IPS-NIHi11 (cell line): ENCODE data around the gene SIDT2.
"Not testable (repeated sequence)": the region's sequence is repeated elsewhere in the genome, so short reads cannot be mapped to it uniquely, and the experiment has no call there.

Experiments
- DNase-seq: peaks from one replicate; pipeline ENCODE4 v3.0.0; 2012; ENCODE audit warnings: mixed read lengths, low spot score

Gene SIDT2

DNA sequence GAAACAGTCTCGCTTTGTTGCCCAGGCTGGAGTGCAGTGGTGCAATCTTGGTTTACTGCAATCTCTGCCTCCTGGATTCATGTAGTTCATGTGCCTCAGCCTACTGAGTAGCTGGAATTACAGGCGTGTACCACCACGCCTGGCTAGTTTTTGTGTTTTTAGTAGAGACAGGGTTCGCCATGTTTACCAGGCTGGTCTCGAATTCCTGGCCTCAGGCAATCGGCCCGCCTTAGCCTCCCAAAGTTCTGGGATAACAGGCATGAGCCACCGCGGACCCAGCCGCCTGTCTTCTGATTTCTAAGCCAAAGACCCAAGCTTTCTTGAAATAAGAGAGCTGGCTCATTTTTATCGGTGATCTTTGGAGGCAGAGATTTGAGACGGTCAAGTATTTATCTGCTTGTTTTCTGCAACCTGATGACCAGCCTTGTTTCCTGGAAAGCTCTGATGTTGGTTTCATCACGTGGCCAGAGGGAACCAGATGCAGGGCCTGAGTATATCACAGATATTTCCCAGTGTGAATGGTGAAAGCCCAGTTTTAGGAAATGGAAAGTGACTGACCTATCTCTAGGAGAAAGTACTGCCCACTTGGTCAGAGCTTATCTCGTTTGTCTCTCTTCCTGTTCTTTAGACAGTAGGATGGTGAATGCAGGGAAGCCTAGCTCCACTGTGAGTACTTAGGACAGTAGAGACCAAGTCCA lies 5.7 kb upstream of the SIDT2 start:
- no peak for DNase-seq

DNA sequence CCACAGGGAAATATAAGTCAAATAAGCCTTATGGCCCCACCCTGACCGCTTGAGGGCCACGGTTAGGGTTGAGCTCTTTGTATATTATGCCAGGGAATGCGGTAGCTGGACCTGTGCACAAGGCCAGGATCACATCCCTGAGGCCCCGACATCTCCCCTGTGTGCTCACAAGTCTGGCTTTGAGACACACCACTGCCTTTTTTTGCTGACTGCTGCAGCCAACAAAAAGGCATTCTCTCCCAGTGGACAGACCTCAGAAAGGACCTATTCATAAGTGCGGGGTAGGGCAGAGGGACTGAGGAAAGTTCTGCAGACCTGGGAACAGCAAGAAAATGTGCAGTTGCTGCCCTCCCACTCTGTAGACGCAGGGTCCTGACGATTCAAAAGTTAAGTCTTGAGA lies 3.4 kb upstream of the SIDT2 start:
- DNase-seq, result no peak

DNA sequence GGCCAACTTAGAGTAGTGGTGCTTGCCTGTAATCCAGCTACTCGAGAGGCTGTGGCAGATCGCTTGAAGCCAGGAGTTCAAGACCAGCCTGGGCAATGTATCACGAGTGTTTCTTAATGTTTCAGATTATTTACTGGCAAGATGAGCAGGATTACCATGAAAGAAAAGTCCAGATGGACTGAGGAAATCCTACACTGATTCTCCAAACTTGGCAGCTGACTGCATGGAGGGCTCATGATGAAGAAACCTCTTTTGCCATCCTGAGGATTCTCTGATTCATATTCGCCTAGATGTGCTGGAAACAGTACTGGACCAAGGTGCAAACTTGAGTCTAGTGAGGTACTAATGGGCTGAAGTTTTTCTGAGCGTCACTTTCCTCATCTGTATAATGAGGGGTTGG lies 2.8 kb upstream of the SIDT2 start:
- DNase-seq, result no peak

DNA sequence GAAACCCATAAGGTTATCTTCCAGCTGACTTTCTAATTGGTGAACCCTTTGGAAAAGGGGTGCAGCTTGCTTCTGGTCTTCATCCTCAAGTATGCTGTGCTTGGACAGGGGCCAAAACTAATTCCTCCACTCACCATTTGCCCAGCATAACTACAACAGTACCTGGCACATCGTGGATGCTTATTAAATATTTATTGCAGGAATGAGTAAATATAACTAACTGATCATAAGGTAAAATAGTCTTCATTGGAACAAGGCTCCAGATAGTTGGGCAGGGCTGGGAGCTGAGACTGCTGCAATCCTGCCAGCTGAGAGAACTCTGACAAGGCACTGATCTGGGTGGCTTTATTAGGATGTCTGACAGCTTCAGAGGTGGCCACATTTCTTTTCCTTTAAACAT lies 2.4 kb upstream of the SIDT2 start:
- no peak for DNase-seq

DNA sequence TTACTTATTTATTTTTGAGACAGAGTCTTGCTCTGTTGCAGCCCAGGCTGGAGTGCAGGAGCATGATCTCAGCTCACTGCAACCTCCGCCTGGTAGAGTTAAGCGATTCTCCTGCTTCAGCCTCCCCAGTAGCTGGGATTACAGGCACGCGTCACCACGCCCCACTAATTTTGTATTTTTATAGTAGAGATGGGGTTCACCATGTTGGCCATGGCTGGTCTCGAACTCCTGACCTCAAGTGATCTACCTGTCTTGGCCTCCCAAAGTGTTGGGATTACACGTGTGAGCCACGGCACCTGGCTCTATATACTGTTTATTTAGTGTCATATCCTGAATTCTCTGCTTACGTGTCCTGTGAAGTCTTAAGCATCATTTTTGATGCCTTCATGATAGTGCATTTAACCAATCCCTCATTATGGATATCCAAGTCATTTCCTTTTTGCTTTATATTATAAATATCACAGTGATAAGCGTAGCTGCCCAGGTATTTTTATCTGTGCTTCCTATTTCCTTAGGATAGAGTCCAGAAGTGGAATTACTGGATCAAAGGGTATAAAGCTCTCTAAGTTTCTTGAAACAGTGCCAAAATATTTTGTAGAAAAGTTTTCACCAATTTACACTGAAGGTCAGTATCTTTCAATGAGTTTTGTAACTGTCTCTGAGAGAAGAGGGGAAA lies 871 bp upstream of the SIDT2 start:
- DNase-seq, result no peak

DNA sequence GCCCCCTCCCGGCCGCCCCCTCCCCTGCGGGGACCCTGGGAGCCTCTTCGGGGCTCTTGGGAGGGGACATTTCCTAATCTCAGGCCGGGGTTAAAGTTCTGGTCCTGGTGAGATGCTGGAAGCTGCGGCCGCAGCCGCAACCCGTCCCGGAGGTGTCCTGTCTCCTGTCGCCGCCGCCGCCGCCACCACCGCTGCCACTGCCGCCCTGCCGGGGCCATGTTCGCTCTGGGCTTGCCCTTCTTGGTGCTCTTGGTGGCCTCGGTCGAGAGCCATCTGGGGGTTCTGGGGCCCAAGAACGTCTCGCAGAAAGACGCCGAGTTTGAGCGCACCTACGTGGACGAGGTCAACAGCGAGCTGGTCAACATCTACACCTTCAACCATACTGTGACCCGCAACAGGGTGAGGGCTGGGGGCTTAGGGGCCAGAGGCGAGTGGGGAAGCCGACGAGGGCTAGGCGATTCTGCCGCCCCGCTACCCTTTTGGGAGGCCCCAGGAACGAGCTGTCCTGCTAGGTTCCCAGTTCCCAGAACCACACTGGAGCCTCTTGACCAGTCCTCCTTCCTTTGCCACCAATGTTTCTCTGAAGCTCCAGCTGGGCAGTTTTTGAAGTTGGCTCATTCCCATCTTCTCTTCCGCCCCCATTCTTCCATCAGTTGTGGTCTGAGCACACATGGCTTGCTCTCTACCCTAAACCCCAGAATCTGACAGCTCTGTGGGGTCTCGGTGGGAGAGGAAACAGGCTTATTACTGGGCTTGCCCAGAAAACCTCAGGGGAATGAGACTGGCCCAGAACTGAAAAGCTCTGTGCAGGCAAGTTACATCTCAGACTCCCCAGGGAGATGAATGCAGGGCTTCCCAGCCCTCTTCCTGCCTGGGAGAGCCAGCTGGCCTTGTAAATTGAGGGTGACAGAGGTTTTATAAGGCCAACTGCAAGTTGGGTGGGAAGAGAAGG lies 781 bp downstream of the SIDT2 start:
- DNase-seq, result no peak

DNA sequence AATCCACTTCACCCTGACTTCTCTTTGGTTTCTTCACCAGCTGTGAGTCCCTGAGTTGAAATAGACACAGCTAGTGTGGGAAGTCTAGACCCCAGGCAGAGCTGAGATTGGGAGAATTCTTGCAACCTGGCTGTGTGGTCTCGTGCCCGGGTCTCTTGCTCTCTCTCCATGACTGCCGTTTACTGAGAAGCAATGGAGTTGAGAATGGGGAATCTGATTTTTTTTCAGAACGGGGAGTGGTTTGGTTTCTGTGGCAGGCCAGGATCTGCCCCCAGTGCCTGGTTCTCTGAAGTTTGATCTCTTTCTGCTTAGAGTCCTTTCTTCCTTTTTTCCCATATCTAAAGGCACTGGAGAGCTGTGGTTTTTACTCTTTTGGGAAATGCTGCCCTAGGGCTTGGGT lies 1.5 kb downstream of the SIDT2 start:
- no peak for DNase-seq

DNA sequence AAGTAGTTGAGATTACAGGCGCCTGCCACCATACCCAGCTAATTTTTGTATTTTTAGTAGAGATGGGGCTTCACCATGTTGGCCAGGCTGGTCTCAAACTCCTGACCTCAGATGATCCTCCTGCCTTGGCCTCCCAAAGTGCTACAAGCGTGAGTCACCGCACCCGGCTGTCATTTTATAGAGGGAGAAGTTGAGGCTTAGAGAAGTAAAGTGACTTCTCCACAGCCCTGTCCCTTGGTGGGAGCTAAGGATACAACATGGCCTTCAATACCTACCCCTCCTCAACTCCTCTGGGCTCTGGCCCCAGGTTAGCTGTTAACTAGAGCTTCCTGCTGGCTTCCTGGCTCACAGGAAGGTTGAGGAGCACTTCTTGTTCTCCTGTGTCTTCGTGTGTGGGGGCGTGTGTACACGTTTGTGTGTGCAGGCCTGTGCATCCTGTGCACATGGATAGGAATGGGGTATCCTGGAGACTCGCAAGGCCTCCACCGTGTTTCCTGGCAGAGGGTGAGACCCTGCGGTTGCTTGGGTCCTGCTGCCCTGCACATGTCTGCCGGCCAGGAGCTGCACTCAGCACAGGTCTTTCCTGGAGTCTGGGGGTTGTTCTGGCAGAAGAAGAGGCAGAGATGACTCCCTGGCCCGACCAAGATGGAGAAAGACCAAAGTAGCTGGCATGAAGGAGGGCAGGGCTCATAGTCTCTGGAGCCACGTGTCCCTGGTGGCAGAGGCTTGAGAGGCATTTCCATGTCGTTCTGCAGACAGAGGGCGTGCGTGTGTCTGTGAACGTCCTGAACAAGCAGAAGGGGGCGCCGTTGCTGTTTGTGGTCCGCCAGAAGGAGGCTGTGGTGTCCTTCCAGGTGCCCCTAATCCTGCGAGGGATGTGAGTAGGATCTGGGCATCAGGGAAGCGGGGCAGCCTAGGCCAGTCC lies 2.4 kb downstream of the SIDT2 start:
- DNase-seq, result peak; percentile 88

DNA sequence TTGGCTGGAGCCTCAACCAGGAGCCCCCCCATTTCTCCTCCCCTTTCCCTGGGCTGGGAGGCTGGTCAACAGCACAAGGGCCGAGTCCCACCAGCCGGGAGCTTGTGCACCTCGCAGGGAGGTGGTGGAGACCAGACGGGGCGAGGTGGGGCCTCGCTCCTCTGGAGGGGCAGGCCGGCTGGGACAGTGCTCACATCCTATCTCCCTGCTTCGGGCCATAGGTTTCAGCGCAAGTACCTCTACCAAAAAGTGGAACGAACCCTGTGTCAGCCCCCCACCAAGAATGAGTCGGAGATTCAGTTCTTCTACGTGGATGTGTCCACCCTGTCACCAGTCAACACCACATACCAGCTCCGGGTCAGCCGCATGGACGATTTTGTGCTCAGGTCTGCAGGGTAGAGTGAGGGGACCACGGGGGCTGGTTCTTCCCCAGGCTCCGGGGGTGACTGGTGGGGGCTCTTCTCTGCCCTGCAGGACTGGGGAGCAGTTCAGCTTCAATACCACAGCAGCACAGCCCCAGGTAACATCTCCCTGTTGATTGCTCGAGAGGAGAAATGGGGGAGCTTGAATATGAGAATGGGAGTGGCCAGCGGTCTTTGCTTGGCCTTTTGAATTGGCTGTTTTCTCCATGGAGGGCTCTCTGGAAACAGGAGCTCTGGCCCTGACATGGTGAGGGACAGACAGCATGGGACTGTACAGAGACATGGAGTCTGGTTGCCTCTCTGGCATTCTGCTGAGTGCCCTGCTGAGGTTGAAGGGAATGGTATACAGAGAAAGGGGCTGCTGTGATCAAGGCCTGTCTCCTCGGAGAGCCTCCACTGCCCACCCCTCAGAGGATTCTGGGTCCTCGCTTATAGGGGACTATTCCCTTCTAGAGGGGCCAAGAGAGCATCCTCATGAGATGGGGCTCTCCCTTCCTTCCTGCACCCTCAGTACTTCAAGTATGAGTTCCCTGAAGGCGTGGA lies 3.3 kb downstream of the SIDT2 start:
- no peak for DNase-seq

DNA sequence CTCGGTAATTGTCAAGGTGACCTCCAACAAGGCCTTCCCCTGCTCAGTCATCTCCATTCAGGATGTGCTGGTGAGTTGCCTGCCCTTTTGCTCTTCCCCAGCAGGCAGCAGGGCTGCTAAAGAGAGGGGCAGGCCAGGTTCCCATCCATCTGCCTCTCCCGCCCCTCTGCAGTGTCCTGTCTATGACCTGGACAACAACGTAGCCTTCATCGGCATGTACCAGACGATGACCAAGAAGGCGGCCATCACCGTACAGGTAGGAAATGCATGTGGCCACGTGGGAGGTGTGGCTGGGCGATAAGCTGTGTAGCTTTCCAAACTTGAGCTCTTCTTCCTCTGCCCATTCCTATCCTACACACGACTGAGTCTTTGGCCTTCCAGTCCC lies 4.0 kb downstream of the SIDT2 start:
- DNase-seq, result no peak

DNA sequence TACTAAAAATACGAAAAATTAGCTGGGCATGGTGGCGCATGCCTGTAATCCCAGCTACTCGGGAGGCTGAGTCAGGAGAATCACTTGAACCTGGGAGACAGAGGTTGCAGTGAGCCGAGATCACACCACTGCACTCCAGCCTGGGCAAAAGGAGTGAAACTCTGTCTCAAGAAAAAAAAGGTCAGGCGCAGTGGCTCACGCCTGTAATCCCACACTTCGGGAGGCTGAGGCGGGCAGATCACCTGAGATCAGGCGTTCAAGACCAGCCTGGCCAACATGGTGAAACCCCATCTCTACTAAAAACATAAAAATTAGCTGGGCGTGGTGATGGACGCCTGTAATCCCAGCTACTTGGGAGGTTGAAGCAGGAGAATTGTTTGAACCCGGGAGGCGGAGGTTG lies 4.6 kb downstream of the SIDT2 start:
- DNase-seq, result not testable (repeated sequence)

DNA sequence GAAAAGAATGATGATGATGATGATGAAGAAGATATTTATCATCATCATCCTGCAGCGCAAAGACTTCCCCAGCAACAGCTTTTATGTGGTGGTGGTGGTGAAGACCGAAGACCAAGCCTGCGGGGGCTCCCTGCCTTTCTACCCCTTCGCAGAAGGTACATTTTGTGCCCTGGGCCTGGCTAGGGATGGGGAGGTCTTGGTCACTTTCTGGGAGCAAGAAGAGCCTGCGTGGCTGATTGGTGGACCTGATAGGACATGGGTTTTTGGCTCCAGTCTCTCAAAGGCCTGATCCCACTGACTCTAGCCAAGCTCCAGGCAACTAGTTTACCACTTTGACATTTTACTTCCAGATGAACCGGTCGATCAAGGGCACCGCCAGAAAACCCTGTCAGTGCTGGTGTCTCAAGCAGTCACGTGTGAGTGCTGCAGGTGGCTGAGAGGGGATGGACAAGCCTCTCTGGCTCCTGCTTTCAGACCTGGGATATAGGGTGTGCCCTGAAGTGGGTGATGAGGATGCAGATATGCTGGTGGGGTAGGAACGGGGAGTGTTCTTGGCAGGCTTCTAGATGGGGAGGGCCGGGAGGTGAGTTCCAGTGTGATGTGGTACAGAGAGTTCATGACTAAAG lies 5.3 kb downstream of the SIDT2 start:
- DNase-seq, result no peak

DNA sequence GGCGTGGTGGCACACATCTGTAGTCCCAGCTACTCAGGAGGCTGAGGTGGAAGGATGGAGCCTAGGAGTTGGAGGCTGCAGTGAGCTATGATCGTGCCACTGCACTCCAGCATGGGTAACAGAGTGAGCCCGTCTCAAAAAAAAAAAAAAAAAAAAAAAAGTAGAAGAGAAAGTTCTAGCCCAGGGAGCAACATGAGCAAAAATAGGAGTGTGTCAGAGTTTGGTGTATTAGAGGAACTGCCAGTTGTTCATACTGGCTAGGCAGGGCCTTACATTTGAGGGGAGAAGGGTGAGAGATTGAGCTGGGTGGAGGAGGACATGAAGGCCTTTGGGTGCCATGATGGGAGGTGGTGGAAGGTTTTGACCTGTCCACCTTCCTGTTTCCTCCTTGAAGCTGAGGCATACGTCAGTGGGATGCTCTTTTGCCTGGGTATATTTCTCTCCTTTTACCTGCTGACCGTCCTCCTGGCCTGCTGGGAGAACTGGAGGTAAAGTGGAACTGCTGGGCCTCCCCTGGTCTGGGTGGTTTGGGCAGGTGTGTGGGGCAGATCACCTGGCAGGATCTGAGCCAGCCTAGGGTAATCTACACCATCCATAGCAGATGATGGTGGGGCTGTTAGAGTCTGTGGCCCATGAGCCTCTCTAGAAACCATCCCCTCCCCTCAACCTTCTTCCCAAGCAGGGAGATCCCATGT lies 7.3 kb downstream of the SIDT2 start:
- DNase-seq, result no peak

DNA sequence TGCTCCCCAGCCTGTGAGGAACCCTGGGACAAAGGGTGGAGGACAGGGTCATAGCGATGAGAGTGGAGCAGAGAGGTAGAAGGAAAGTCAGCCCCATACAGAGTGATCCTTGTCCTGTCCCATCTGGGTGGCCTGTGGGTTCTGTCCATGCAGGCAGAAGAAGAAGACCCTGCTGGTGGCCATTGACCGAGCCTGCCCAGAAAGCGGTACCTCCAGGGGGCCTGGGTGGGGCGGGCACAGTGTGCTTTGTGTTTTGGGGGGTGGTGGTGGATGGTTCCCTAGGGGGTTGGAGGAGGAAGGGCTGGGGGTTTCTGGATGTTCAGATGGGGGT lies 7.9 kb downstream of the SIDT2 start:
- no peak for DNase-seq

DNA sequence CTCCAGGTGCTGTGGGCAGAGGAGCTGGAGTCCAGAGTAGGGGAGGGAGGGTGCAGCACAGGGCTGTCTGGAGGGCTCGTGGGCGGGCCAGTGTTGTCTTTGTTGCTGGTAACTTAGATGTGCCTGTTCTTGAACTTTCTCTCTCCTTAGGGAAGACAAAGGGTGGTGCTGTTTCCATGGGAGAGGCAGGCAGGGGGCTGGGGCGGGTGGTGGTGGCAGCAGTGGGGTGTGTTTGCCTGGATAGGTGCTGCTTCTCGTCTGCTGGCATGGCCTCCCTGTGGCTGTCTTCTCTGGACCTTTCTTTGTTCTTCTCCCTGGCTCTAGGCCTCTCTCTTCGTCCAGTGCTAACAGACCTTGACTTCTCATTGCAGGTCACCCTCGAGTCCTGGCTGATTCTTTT lies 8.5 kb downstream of the SIDT2 start:
- no peak for DNase-seq

DNA sequence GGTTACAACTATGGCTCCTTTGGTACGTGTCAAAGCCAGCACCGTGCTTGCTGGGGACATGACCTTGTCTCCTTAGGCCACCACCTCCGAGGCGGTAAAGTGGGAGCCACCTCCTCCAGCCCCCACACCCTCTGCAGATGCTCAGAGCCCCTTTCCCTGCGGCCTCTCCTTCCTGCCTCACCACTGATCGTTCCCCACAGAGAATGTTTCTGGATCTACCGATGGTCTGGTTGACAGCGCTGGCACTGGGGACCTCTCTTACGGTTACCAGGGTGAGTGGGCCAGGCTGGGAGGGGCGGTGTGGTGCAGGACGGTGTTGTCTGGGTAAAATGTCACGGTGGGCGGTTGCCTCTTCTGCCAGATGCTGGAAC lies 8.9 kb downstream of the SIDT2 start:
- DNase-seq, result no peak

DNA sequence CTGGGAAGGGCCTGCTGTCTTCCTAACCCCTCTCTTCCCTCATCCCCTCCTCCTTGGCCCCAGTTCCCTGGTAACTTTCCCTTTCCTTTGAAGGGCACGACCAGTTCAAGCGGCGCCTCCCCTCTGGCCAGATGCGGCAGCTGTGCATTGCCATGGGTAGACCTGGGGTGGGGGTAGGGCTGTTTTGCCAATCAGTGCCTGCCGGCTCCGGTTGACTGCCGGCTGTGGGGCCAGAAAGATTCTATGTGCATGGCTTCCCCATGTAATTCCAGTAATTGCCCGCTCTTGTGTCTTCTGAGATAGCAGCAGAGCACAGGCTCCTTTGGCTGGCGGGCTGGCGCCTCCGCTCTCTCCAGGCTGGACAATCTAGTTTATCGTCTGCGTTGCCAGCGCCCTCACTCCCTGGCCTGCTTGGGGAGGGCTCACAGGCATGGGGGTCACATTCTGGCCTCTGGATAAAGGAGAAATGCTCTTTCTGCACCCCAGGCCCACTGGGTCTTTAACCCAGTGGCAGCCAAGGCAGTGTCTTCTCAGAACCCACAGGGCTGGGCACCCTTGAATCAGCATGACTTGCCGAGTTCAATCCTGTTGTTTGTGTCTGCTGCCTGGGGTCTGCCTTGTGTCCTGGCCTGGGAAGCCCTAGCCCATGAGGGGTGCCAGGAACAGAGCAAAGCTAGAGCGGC lies 9.4 kb downstream of the SIDT2 start:
- no peak for DNase-seq

DNA sequence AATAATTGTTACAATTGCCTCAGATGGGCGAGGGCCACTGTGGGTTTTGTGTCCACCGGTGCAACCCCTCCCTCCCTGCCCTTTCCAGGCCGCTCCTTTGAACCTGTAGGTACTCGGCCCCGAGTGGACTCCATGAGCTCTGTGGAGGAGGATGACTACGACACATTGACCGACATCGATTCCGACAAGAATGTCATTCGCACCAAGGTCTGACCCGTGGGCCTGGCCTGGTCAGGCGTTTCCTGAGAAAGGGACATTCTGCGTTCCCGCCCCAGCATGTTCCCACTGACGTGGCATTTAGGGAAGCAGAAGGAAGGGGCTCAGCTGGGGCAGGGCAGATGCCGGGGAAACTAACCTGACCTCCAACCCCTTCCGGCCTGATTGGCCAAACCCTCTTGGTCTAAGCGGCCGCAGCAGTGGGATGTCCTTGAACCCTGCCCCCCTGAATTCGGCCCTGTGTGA lies 10.1 kb downstream of the SIDT2 start:
- DNase-seq, result no peak
